GM18507 (cell line): ENCODE results near the gene AARSD1.
A peak's percentile ranks its signal among the peaks of the same experiment; 100 is the strongest.
"Not testable (repeated sequence)": the region's sequence is repeated elsewhere in the genome, so short reads cannot be mapped to it uniquely, and the experiment has no call there.

ENCODE experiments used
- DNase-seq: peaks from one replicate; pipeline ENCODE4 v3.0.0; 2011; ENCODE audit warnings: low read depth; ENCODE audit not compliant: insufficient read length; ENCODE audit errors: extremely low spot score
- FAIRE-seq: peaks from 2 replicates; lab custom pipeline; 2011; peaks lifted over from hg19 to GRCh38; lab: Jason Lieb, UNC

The AARSD1 gene

GRCh38 chr17:42982266-42982665 is 18.0 kb upstream of the AARSD1 start:
- no peak for FAIRE-seq
- DNase-seq: no peak

- FAIRE-seq (peak; percentile 57), DNase-seq (peak; percentile 45)
Observed at GRCh38 chr17:42980766-42981397, 16.6 kb upstream of the AARSD1 start.

- DNase-seq: peak; percentile 88
- peak; percentile 77 for FAIRE-seq
Observed at GRCh38 chr17:42980274-42980765, 16.1 kb upstream of the AARSD1 start, which contains the start of gene RUNDC1. Gene RUNDC1 (plus strand): TSS chr17:42980565. CDS start chr17:42980577, 12 bp downstream.

- DNase-seq (no peak), FAIRE-seq (no peak)
Observed at GRCh38 chr17:42979511-42980273, 15.4 kb upstream of the AARSD1 start, which contains the start of gene PTGES3L. Gene PTGES3L (minus strand): TSS chr17:42980080. CDS start chr17:42980053, 27 bp downstream.

GRCh38 chr17:42975701-42976100 is 11.4 kb upstream of the AARSD1 start:
- FAIRE-seq, DNase-seq: not testable (repeated sequence)

GRCh38 chr17:42975265-42975664 is 11.0 kb upstream of the AARSD1 start:
- FAIRE-seq: no peak
- no peak for DNase-seq

- FAIRE-seq: not testable (repeated sequence)
Observed at GRCh38 chr17:42973323-42973722, 9.1 kb upstream of the AARSD1 start.

GRCh38 chr17:42971589-42971988 is 7.3 kb upstream of the AARSD1 start:
- DNase-seq (no peak), FAIRE-seq (no peak)

More at GRCh38 chr17:42973323-42973722, 9.1 kb upstream of the AARSD1 start:
- not testable (repeated sequence) for DNase-seq

- FAIRE-seq: no peak
- no peak for DNase-seq
Observed at GRCh38 chr17:42969001-42969581, 4.8 kb upstream of the AARSD1 start.

- DNase-seq (no peak), FAIRE-seq (no peak)
Observed at GRCh38 chr17:42967925-42968324, 3.7 kb upstream of the AARSD1 start.

GRCh38 chr17:42953669-42954068 is 10.6 kb downstream of the AARSD1 start:
- no peak for FAIRE-seq
- no peak for DNase-seq

- DNase-seq: no peak
- no peak for FAIRE-seq
Observed at GRCh38 chr17:42950044-42950783, 14.0 kb downstream of the AARSD1 start.

GRCh38 chr17:42946812-42947211 is 17.4 kb downstream of the AARSD1 start:
- DNase-seq (no peak), FAIRE-seq (no peak)

GRCh38 chr17:42944211-42944610 is 20.0 kb downstream of the AARSD1 start:
- no peak for DNase-seq
- no peak for FAIRE-seq

- FAIRE-seq (peak; percentile 49), DNase-seq (no peak)
Observed at GRCh38 chr17:42937712-42938596, 26.3 kb downstream of the AARSD1 start.

GRCh38 chr17:42929497-42929844 is 34.8 kb downstream of the AARSD1 start:
- DNase-seq: no peak
- FAIRE-seq: no peak

GRCh38 chr17:42928714-42929496 is 35.3 kb downstream of the AARSD1 start:
- DNase-seq: peak; percentile 39
- peak; percentile 76 for FAIRE-seq

- DNase-seq (no peak), FAIRE-seq (no peak)
Observed at GRCh38 chr17:42924891-42925290, 39.4 kb downstream of the AARSD1 start.
